ENCODE measurements around the gene PAEP. TPM values are rescaled to one million over a fixed set of nuclear protein-coding genes. Genes with fewer than 3 reads are reported as not detected.

PAEP gene
- total RNA-seq, 1 donor, result not detected

DNA sequence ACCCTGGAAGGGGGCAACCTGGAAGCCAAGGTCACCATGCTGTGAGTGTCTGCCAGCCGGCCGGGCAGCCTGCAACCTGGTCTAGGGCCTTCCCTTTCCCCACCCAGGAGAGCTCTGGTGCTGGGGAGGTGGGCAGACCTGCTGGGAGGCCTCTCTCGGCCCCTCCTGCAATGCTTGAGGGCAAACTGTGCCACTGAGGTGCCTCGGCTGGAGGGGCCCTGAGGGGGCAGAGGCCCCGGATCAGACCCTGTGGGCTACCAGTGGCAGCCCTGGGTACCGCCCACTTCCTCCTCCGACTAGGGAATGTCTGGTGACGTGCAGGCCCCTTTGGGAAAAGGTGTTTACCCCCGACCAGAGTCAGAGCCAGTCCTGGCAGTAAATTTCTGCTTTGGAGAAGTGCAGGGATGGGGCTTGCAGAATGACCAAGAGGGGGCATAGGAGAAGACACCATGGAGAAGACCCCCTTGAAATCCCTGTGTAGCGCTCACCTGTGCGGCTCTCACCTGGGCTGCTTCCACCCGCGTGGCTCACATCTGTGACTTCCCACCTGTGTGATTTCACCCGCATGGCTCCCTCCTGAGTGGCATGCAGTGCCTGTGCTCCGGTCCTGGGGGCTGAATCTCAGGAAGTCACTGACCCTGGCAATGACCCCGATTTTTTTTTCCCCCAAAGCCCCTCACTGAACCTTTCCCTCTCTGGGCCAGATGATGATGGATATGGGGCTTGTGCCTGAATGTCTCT, 39.2 kb upstream of the PAEP start:
- no peak overlapping the region for H3K4me3 ChIP-seq (ENCODE audit: insufficient read depth, low read length)
- no peaks in the 10 kb centered on the region for H3K4me1 ChIP-seq (ENCODE audit: insufficient read depth, low read length)
- H3K79me2 ChIP-seq (ENCODE audit: insufficient read depth, low read length), result no peaks in the 10 kb centered on the region
- H3K27me3 ChIP-seq (ENCODE audit: insufficient read depth, low read length), result no peaks in the 10 kb centered on the region
- DNase-seq (ENCODE audit: insufficient read length, low spot score, missing footprints), result peak; percentile 29
- no peak overlapping the region for H2AFZ ChIP-seq (ENCODE audit: low read length)
- H3K4me2 ChIP-seq (ENCODE audit: insufficient read depth, low read length), result no peak overlapping the region
- TF ChIP-seq, protein P1, sequence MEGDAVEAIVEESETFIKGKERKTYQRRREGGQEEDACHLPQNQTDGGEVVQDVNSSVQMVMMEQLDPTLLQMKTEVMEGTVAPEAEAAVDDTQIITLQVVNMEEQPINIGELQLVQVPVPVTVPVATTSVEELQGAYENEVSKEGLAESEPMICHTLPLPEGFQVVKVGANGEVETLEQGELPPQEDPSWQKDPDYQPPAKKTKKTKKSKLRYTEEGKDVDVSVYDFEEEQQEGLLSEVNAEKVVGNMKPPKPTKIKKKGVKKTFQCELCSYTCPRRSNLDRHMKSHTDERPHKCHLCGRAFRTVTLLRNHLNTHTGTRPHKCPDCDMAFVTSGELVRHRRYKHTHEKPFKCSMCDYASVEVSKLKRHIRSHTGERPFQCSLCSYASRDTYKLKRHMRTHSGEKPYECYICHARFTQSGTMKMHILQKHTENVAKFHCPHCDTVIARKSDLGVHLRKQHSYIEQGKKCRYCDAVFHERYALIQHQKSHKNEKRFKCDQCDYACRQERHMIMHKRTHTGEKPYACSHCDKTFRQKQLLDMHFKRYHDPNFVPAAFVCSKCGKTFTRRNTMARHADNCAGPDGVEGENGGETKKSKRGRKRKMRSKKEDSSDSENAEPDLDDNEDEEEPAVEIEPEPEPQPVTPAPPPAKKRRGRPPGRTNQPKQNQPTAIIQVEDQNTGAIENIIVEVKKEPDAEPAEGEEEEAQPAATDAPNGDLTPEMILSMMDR (IDR thresholded peaks at IDR 0.05; ENCODE audit: extremely low read depth, low read depth, low read length), result no peak
- H3K9me3 ChIP-seq (ENCODE audit: low read depth, low read length), result no peaks in the 10 kb centered on the region
- no peak overlapping the region for H3K27ac ChIP-seq (ENCODE audit: low read depth, low read length)
- H4K20me1 ChIP-seq (ENCODE audit: insufficient read depth, low read length), result no peaks in the 10 kb centered on the region
- no peaks in the 10 kb centered on the region for H3K36me3 ChIP-seq (ENCODE audit: insufficient read depth, low read length)

DNA sequence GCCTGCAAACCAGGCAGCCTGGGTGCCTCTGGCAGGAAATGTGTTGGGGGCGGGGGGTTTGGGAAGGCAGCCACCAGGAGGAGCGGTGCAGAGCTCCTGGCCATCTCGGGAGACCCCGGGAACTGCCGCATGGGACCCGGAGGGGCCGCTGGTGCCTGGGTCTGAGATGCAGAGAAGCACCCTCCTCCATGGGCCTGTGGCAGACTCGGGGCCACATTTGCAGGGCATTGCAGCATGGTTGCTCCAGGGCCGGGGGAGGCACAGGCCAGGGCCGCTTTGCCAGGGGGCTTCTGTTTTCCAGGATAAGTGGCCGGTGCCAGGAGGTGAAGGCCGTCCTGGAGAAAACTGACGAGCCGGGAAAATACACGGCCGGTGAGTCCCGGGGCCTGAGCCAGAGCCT, 38.6 kb upstream of the PAEP start:
- no peak for DNase-seq (ENCODE audit: insufficient read length, low spot score, missing footprints)
- no peaks in the 10 kb centered on the region for H3K36me3 ChIP-seq (ENCODE audit: insufficient read depth, low read length)
- no peak overlapping the region for H3K4me3 ChIP-seq (ENCODE audit: insufficient read depth, low read length)
- TF ChIP-seq, protein P1 (IDR thresholded peaks at IDR 0.05; ENCODE audit: extremely low read depth, low read depth, low read length), result no peak
- H2AFZ ChIP-seq (ENCODE audit: low read length), result no peak overlapping the region
- no peaks in the 10 kb centered on the region for H3K4me1 ChIP-seq (ENCODE audit: insufficient read depth, low read length)
- H3K27me3 ChIP-seq (ENCODE audit: insufficient read depth, low read length), result no peaks in the 10 kb centered on the region
- H3K4me2 ChIP-seq (ENCODE audit: insufficient read depth, low read length), result no peak overlapping the region
- H4K20me1 ChIP-seq (ENCODE audit: insufficient read depth, low read length), result no peaks in the 10 kb centered on the region
- H3K9me3 ChIP-seq (ENCODE audit: low read depth, low read length), result no peaks in the 10 kb centered on the region
- H3K27ac ChIP-seq (ENCODE audit: low read depth, low read length), result no peak overlapping the region
- no peaks in the 10 kb centered on the region for H3K79me2 ChIP-seq (ENCODE audit: insufficient read depth, low read length)

DNA sequence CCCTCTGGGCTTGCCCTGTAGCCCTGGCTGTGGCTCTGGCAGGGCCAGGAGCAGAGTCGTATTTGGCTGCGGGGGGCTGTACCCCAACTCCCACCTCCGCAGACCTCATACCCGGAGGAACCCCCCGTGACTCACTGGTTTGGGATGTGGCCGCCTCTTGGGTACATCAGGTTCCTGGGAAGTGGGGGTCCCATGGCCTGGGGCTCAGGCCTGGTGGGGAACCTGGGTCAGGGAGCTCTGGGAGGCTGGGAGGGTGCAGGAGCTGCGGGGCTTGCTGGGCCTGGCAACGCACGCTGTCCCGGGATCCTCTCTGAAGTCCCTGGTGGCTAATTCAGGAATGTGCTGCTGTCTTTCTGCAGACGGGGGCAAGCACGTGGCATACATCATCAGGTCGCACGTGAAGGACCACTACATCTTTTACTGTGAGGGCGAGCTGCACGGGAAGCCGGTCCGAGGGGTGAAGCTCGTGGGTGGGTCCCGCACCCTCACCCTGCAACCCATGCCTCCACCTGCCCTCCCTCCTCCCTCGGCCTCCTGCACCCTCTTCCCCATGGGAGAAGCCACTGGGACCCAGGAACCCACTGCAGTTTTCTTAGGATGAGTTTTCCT, 37.9 kb upstream of the PAEP start:
- Histone ChIP-seq H3K79me2 (ENCODE audit: insufficient read depth, low read length) (no peaks in the 10 kb centered on the region), H3K4me3 (ENCODE audit: insufficient read depth, low read length) (no peak overlapping the region), H3K4me1 (ENCODE audit: insufficient read depth, low read length) (no peaks in the 10 kb centered on the region), H3K36me3 (ENCODE audit: insufficient read depth, low read length) (no peaks in the 10 kb centered on the region), H2AFZ (ENCODE audit: low read length) (no peak overlapping the region), H3K4me2 (ENCODE audit: insufficient read depth, low read length) (no peak overlapping the region), H3K27ac (ENCODE audit: low read depth, low read length) (no peak overlapping the region), H4K20me1 (ENCODE audit: insufficient read depth, low read length) (no peaks in the 10 kb centered on the region), H3K9me3 (ENCODE audit: low read depth, low read length) (no peaks in the 10 kb centered on the region), H3K27me3 (ENCODE audit: insufficient read depth, low read length) (no peaks in the 10 kb centered on the region)
- TF ChIP-seq, protein P1 (IDR thresholded peaks at IDR 0.05; ENCODE audit: extremely low read depth, low read depth, low read length), result no peak
- peak; percentile 2 for DNase-seq (ENCODE audit: insufficient read length, low spot score, missing footprints)

DNA sequence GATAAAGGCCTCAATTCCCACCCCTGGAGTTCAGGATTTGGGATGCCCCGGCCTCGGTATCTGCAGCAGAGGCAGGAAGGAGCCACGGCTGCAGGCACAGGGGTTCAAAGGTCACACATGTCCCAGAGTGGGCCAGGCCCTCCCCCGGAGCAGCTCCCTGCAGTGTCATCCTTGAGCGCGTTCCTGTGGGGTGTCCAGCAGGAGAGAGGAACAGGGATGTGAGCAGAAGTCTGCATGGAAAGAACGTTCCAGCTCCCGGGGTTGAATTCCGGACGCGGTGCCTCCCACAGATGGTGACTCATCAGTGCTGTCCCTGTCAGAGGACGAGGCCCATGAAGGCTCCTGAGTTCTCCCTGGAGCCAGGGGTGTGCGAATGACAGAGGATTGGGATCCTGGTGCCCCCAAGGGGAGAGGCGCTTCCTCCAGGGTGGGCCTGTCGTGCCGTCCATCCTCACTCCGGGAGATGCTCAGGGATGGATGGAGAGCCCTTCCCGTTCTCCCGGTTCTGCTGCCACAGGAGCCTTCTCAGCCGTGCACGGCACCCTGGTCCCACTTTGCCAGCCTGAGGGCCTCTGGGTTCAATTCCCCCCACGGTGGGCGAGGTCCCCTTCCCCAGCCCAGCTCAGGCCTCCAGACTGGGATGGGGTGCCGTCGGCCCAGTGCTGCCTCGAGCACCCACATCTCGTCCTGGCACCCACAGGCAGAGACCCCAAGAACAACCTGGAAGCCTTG, 37.3 kb upstream of the PAEP start:
- H2AFZ ChIP-seq (ENCODE audit: low read length), result no peak overlapping the region
- no peaks in the 10 kb centered on the region for H3K79me2 ChIP-seq (ENCODE audit: insufficient read depth, low read length)
- no peaks in the 10 kb centered on the region for H3K27me3 ChIP-seq (ENCODE audit: insufficient read depth, low read length)
- no peak overlapping the region for H3K27ac ChIP-seq (ENCODE audit: low read depth, low read length)
- H3K4me1 ChIP-seq (ENCODE audit: insufficient read depth, low read length), result no peaks in the 10 kb centered on the region
- H4K20me1 ChIP-seq (ENCODE audit: insufficient read depth, low read length), result no peaks in the 10 kb centered on the region
- H3K36me3 ChIP-seq (ENCODE audit: insufficient read depth, low read length), result no peaks in the 10 kb centered on the region
- TF ChIP-seq, protein P1 (IDR thresholded peaks at IDR 0.05; ENCODE audit: extremely low read depth, low read depth, low read length), result no peak
- no peak overlapping the region for H3K4me2 ChIP-seq (ENCODE audit: insufficient read depth, low read length)
- no peaks in the 10 kb centered on the region for H3K9me3 ChIP-seq (ENCODE audit: low read depth, low read length)
- peak; percentile 64 for DNase-seq (ENCODE audit: insufficient read length, low spot score, missing footprints)
- H3K4me3 ChIP-seq (ENCODE audit: insufficient read depth, low read length), result no peak overlapping the region

Measured in osteoblast (primary cell).